GM06990 (cell line): Measurements from ENCODE around the gene QPRT.
"Not testable (repeated sequence)": the region's sequence is repeated elsewhere in the genome, so short reads cannot be mapped to it uniquely, and the experiment has no call there.

Source experiments
- DNase-seq: peaks from one replicate; pipeline ENCODE4 v3.0.0-alpha.2; 2011; ENCODE audit not compliant: insufficient read length; ENCODE audit errors: extremely low read depth
- H3K27me3 ChIP-seq: replicated peaks from 2 replicates; pipeline ENCODE4 v1.6.0; 2011; ENCODE audit warnings: low read length; ENCODE audit not compliant: control insufficient read depth, insufficient read depth
- H3K36me3 ChIP-seq: 2 replicates; pipeline ENCODE4 v1.5.1; 2011; ENCODE audit warnings: low read length; ENCODE audit not compliant: control insufficient read depth, insufficient read depth
- H3K4me3 ChIP-seq: replicated peaks from 2 replicates; pipeline ENCODE4 v1.5.1; 2011; ENCODE audit warnings: low read depth, mild to moderate bottlenecking, control low read depth, low read length
- CTCF ChIP-seq: IDR thresholded peaks from 2 replicates; pipeline ENCODE4 v1.5.1; 2011; ENCODE audit warnings: low read length, control low read depth, mild to moderate bottlenecking, inconsistent platforms; ENCODE audit not compliant: insufficient read depth, poor library complexity, severe bottlenecking

Gene QPRT

GRCh38 chr16:29744541-29745101, 65.6 kb downstream of the QPRT start:
- Histone ChIP-seq H3K27me3 (no peaks in the 10 kb centered on the region), H3K4me3 (peak overlapping the region; percentile 67), H3K36me3 (peaks cover 2% of the 10 kb centered on the region)
- TF ChIP-seq CTCF: no peak
- peak; percentile 43 for DNase-seq

GRCh38 chr16:29745121-29745852, 66.3 kb downstream of the QPRT start:
- H3K4me3 ChIP-seq: peak overlapping the region; percentile 67
- H3K27me3 ChIP-seq: no peaks in the 10 kb centered on the region
- TF ChIP-seq CTCF: no peak
- H3K36me3 ChIP-seq: peaks cover 2% of the 10 kb centered on the region
- DNase-seq: peak; percentile 69

GRCh38 chr16:29745853-29746345, 66.9 kb downstream of the QPRT start, which contains the start of gene C16orf54:
C16orf54 (minus strand) TSS chr16:29745990; CDS start chr16:29744951, 1,039 bp downstream.
- peaks cover 2% of the 10 kb centered on the region for H3K36me3 ChIP-seq
- DNase-seq: peak; percentile 85
- TF ChIP-seq CTCF: no peak
- H3K4me3 ChIP-seq: peak within 1 kb of the TSS; percentile 67
- H3K27me3 ChIP-seq: no peaks in the 10 kb centered on the region

GRCh38 chr16:29746518-29746917, 67.5 kb downstream of the QPRT start:
- H3K36me3 ChIP-seq, DNase-seq: not testable (repeated sequence)
- peak overlapping the region; percentile 67 for H3K4me3 ChIP-seq

More at GRCh38 chr16:29746518-29746917, 67.5 kb downstream of the QPRT start:
- H3K27me3 ChIP-seq: not testable (repeated sequence)
